Smooth muscle cell (in vitro differentiated cells): ENCODE measurements around the gene MASP1. TPM values are rescaled to one million over a fixed set of nuclear protein-coding genes. Genes with fewer than 3 reads are reported as not detected.
A peak's percentile ranks its signal among the peaks of the same experiment; 100 is the strongest.

ENCODE experiments used
- DNase-seq: peaks from one replicate; lab custom pipeline; 2025; ENCODE audit not compliant: unreplicated experiment; lab: John Stamatoyannopoulos, UW
- H2AFZ ChIP-seq: fragments of 200-600 bp; sonication (generic); 2 replicates; pipeline ENCODE4 v1.6.0; 2016; ENCODE audit warnings: antibody characterized with exemption, low read depth, mild to moderate bottlenecking
- H3F3A ChIP-seq: fragments of 200-600 bp; sonication (generic); 2 replicates; pipeline ENCODE4 v1.6.0; 2017; ENCODE audit warnings: antibody characterized with exemption, low read depth
- H3K27ac ChIP-seq: fragments of 200-600 bp; sonication (generic); 2 replicates; pipeline ENCODE4 v1.5.1; 2016; ENCODE audit warnings: low read depth, mild to moderate bottlenecking
- H3K27me3 ChIP-seq: fragments of 200-600 bp; sonication (generic); 2 replicates; pipeline ENCODE4 v1.6.1; 2016; ENCODE audit warnings: low read depth, mild to moderate bottlenecking
- H3K36me3 ChIP-seq: fragments of 200-600 bp; sonication (generic); 2 replicates; pipeline ENCODE4 v1.5.1; 2016; ENCODE audit warnings: low read depth
- H3K4me1 ChIP-seq: fragments of 200-600 bp; sonication (generic); 2 replicates; pipeline ENCODE4 v1.5.1; 2016; ENCODE audit warnings: low read depth
- H3K4me2 ChIP-seq: fragments of 200-600 bp; sonication (generic); 2 replicates; pipeline ENCODE4 v1.6.0; 2016; ENCODE audit warnings: mild to moderate bottlenecking
- H3K4me3 ChIP-seq: fragments of 200-600 bp; sonication (generic); 2 replicates; pipeline ENCODE4 v1.5.1; 2016; ENCODE audit warnings: mild to moderate bottlenecking
- H3K79me2 ChIP-seq: fragments of 200-600 bp; sonication (generic); 2 replicates; pipeline ENCODE4 v1.6.0; 2016; ENCODE audit warnings: low read depth, mild to moderate bottlenecking
- H3K9ac ChIP-seq: fragments of 200-600 bp; sonication (generic); 2 replicates; pipeline ENCODE4 v1.6.0; 2016; ENCODE audit warnings: low read depth
- H3K9me3 ChIP-seq: fragments of 200-600 bp; sonication (generic); replicated peaks from 2 replicates; pipeline ENCODE4 v1.5.1; 2016; ENCODE audit warnings: low read depth
- H4K20me1 ChIP-seq: fragments of 200-600 bp; sonication (generic); 2 replicates; pipeline ENCODE4 v1.6.0; 2016; ENCODE audit warnings: low read depth
- CTCF ChIP-seq: fragments of 200-600 bp; sonication (generic); IDR thresholded peaks from 2 replicates; pipeline ENCODE4 v1.5.1; 2017; ENCODE audit warnings: borderline replicate concordance, mild to moderate bottlenecking, antibody characterized with exemption; ENCODE audit not compliant: insufficient read depth, poor library complexity, severe bottlenecking
- WGBS: methylation state at CpG from one replicate; pipeline ENCODE4 v1.1.7; 2016; ENCODE audit warnings: low lambda C conversion rate; 5-methylcytosine and 5-hydroxymethylcytosine counted together
- polyA plus RNA-seq: library from polyadenylated mRNA; unstranded; fragments of >200 nt; fragmentation: Nextera tagmentation; extraction: Ambion mirVana; gene quantifications from 2 replicates; pipeline ENCODE4 v1.2.1, GENCODE V29; 2016
- total RNA-seq: library from RNA; depleted of rRNA; stranded (reverse); fragments of >200 nt; gene quantifications from 2 replicates; pipeline ENCODE4 v1.2.3, GENCODE V29; 2014

MASP1 gene
- total and polyA plus RNA-seq, 2 experiments from 2014 or later = 46.7 to 54.0 TPM

- H3K9me3 ChIP-seq = no peaks in the 10 kb centered on the region
- TF ChIP-seq CTCF = no peak
- H2AFZ ChIP-seq = peak overlapping the region; percentile 13
- H3K79me2 ChIP-seq = no peaks in the 10 kb centered on the region
- H3F3A ChIP-seq = peaks cover 4% of the 10 kb centered on the region
- no peaks in the 10 kb centered on the region for H3K36me3 ChIP-seq
- H3K4me2 ChIP-seq = peak overlapping the region; percentile 86
- no peak for DNase-seq
- H4K20me1 ChIP-seq = no peaks in the 10 kb centered on the region
- peak overlapping the region; percentile 39 for H3K9ac ChIP-seq
- under 1% methylated on average over 6 of the region's 6 CpGs for WGBS
- peak overlapping the region; percentile 46 for H3K4me3 ChIP-seq
- no peaks in the 10 kb centered on the region for H3K27me3 ChIP-seq
- peak overlapping the region; percentile 78 for H3K27ac ChIP-seq
- peaks cover 8% of the 10 kb centered on the region for H3K4me1 ChIP-seq
These were observed 481 bp downstream of the MASP1 start for GRCh38 chr3:187291001-187291511.

GRCh38 chr3:187290503-187290902 lies 1.0 kb downstream of the MASP1 start:
- Histone ChIP-seq H3K4me3 (peak overlapping the region; percentile 46), H3F3A (peaks cover 4% of the 10 kb centered on the region), H2AFZ (no peak overlapping the region), H3K27ac (peak overlapping the region; percentile 78), H3K36me3 (no peaks in the 10 kb centered on the region), H4K20me1 (no peaks in the 10 kb centered on the region), H3K9ac (peak overlapping the region; percentile 39), H3K4me1 (peaks cover 8% of the 10 kb centered on the region), H3K27me3 (no peaks in the 10 kb centered on the region), H3K79me2 (no peaks in the 10 kb centered on the region), H3K4me2 (peak overlapping the region; percentile 86), H3K9me3 (no peaks in the 10 kb centered on the region)
- TF ChIP-seq CTCF = no peak
- 84% methylated on average over 1 of the region's 1 CpG for WGBS
- DNase-seq = no peak

- TF ChIP-seq CTCF = no peak
- DNase-seq = no peak
- Histone ChIP-seq H3K4me2 (peak overlapping the region; percentile 86), H3K9ac (no peak overlapping the region), H3K79me2 (no peaks in the 10 kb centered on the region), H3K27me3 (no peaks in the 10 kb centered on the region), H3K27ac (peak overlapping the region; percentile 78), H3K4me3 (peak overlapping the region; percentile 16), H3F3A (peaks cover 4% of the 10 kb centered on the region), H3K36me3 (no peaks in the 10 kb centered on the region), H3K4me1 (peaks cover 8% of the 10 kb centered on the region), H4K20me1 (no peaks in the 10 kb centered on the region), H3K9me3 (no peaks in the 10 kb centered on the region), H2AFZ (no peak overlapping the region)
- WGBS = 87% methylated on average over 14 of the region's 14 CpGs
These were observed 2.5 kb downstream of the MASP1 start for GRCh38 chr3:187288855-187289605.
